ENCODE results near the gene CST1.
A peak's percentile ranks its signal among the peaks of the same experiment; 100 is the strongest.
"Not testable (repeated sequence)": the region's sequence is repeated elsewhere in the genome, so short reads cannot be mapped to it uniquely, and the experiment has no call there.

Gene CST1, protein sequence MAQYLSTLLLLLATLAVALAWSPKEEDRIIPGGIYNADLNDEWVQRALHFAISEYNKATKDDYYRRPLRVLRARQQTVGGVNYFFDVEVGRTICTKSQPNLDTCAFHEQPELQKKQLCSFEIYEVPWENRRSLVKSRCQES

DNA sequence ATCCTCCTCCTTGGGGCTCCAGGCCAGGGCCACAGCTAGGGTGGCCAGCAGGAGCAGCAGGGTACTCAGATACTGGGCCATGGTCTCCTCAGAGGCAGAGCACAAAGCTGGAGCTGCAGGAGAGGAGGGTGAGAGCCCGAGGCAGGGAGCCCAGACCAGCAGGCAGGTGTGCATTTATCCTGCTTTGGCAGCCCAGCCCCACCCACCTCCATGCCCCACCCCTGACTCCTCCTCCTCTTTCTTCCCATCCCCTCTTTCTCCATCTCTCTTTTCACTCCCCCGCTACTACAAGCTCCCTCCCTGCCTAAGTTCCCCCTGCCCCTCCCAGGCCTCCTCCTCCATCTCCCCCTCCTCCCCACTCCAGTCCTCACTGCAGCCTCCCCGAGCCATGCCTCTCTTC is at the start of gene CST1:
Gene CST1 (minus strand): TSS at position 150 of the 400 bp plus-strand sequence. CDS start 69 bp downstream, at position 81.
- not testable (repeated sequence) for DNase-seq

DNA sequence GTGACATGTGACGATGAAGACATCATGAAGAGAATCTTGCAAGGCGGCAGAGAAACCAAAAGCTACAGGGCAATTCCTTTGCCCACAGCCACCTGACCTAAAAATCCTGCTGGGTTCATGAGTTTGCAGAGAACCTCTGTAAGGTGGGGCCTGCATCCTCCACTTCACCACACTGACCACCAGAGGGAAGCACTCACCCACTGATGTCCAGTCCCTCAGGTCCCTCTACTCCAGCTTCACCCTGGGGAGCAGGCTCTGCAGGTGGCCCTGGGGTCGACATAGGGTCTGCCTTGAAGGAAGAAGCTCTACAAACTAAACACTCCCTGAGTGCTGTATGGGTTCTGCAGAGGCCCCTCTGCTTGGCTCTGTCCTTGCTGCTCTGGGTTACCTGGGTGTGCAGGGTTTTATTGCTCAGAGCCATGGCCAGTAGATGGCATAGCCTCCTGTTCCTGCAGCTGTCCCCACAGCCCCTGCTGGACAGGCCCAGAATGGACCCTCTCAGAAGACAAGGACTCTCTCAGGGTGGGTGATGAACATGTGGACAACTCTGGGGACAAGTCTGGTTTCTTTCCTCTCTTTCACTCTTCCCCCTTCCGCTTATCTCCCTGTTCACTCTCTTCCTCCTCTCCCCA is 48.6 kb upstream of the CST1 start:
- DNase-seq: peak in 1 of 6 experiments; percentile 4

DNA sequence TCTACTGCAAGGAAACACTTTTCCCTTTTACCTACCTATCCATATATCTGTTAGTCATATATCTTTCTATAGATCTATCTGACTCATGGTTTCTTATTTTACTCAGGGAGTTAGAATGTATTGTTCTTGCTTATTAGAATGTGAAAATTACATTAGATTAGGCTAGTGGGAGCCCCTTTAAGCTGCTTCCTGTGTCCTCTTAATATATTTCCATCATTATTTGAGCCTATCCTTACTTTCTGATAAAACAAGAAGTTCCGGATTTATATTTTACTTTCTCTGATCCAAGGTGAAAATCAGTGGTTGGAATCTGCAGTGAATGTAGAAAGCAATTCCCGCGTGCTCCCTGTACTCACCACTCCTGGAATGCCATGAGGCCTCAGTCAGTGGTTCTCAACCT is 44.8 kb upstream of the CST1 start:
- no peak for DNase-seq

DNA sequence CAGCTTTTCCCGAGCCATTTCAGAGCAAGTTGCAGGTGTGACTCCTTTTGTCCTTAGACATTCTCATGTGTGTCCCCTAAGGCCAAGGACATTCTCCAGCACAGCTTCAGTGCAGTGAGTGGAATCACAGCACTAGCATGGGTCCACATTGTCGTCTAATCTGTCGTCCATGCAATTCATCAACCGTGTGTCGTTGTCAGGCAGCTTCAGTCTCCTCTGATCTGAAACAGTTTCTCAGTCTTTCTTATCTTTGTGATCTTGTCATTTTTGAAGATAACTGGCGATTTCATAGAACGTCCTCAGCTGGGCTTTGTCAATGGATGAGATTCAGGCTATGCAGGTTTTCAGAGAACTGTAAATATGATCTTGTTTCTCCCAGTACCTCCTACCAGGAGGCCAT is 44.1 kb upstream of the CST1 start:
- no peak for DNase-seq

DNA sequence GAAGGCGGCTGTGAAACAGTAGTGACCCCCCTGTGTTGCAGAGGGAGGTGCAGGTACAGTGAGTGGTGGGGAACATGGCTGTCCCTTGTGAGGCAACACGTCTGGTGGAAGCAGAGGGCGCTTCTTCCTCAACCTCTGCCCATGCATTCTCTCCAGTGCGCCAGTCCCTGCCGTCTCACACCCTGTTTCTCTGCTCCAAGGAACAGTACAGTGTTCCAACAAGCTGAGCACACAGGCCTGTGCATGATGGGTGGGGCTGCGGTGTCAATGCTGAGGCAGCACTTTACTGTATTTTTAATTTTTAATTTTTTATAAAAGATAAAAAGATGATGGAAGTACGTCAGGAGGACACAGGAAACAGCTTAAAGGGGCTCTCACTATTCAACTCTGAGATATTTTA is 43.3 kb upstream of the CST1 start:
- no peak for DNase-seq

DNA sequence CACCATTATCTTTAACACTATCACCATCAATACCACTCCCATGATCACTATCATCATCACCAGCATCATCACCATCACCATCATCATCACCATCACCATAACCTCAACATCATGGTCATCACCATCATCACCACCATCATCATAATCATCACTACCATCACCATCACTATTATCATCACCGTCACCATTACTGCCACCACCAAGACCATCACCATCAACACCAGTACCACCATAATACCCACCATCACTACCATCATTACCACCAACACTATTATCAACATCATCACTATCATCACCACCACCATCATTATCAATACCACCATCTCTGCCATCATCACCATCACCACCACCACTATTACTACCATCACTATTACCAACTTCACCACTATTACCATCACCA is 32.7 kb upstream of the CST1 start:
- no peak for DNase-seq

DNA sequence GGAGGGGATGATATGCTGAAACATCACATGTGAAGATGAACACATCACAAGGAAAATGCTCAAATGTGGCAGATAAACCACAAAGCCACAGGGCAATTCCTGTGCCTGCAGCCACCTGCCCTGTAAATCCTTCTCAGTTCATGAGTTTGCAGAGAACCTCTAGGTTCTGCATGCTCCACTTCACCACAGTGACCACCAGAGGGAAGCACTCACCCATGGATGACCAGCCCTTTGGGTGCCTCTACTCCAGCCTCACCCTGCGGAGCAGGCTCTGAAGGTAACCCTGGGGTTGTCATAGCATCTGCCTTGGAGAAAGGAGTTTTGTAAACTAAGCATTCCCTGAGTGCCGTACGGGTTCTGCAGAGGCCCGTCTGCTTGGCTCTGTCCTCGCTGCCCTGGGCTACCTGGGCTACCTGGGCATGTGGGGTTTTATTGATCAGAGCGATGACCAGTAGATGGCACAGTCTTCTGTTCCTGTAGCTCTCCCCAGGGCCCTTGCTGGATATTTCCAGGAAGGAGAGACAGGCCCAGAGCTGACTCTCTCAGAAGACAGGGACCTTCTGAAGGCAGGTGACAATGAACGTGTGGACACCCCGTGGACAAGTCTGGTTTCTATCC is 31.7 kb upstream of the CST1 start:
- no peak for DNase-seq

DNA sequence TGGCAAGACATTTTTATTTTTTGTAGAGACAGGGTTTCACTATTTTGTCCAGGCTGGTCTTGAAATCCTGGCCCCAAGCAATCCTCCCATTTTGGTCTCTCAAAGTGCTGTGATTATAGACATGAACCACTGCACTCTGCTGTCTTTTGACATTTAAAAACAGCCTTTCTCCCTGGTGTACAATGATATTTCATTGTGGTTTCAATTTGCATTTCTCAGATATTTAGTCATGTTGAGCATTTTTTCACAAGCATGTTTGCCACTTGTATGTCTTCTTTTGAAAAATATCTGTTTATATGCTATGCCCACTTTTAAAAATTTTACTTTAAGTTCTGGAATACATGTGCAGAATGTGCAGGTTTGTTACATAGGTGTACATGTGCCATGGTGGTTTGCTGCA is 27.9 kb upstream of the CST1 start:
- not testable (repeated sequence) for DNase-seq

DNA sequence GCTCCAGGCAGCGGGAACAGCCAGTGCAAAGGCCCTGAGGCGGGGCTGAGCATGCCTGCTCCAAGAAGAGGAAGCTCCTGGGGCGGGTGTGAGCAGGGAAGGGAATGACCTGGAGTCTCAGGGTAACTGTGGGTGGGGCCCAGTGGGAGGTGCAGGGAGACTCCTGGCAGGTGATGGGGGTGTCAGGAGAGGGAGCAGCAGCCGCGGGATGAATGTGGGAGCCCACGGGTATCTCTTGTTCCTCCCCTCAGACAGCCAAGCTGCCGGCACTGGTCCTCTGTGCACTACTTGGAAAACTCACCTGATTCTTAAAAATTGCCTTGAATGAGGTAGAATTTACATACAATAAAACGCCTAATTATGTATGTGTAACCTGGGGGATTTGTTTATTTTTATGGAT is 26.6 kb upstream of the CST1 start:
- DNase-seq: not testable (repeated sequence)

DNA sequence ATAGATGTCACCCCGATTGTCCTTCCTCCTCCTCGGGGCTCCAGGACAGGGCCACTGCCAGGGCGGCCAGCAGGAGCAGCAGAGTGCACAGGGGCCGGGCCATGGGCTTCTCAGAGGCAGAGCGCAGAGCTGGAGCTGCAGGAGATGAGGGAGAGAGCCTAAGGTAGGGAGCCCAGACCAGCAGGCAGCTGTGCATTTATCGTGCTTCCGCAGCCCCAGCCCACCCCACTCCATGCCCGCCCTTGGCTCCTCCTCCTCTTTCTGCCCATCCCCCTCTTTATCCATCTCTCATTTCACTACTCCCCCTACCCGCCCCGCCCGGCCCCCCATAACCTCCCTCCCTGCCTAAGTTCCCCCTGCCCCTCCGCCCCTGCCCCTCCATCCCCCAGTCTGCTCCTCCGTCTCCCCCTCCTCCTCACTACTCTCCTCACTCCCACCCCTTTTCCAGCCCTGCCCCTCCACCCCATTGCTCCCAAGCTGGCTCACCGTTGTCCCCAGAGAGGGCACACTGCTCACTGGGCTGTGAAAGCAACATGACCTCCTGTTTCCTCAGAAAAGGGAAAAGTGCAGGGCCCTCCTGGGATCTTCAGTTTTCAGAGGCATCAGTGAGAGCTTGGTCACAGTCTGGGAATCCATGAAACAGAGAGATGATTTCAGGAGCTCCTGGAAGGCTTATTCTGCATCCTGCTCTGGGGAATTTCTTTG is 25.5 kb upstream of the CST1 start:
- DNase-seq: no peak

DNA sequence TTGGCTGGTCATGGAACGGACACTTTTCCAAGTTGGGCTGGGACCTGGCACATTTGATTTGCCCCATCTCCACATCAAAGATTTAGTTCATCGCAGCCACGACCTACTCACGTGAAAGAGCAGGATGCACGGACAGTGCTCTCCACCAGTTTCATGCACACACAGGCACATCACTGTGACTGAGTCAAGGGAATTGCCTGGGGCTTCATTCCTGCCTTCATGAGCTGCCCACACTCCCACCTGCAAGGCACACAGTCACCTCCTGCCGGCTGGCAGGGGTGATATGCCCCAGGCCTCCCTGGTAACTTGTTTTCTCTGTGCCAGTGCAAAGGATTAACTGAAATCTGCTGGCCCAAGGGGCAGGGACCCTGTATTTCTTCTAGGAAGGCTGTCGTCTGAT is 23.3 kb upstream of the CST1 start:
- DNase-seq: no peak

DNA sequence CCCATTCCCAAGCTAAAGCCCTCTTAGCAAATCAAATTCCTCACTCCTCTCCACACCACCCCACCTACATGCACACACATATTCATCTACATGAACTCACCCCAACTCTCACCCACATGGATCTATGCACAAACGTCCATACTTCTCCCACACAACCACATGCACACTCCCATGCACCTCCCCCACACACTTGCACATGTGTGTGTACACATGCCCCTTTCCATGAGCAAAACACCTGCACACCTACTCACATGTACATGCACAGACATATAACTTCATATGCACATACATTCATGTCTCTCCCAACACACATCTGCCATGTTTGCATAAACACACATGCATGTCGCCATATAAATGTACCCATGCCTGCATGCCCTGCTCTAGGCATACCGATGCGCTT is 22.8 kb upstream of the CST1 start:
- DNase-seq: no peak

DNA sequence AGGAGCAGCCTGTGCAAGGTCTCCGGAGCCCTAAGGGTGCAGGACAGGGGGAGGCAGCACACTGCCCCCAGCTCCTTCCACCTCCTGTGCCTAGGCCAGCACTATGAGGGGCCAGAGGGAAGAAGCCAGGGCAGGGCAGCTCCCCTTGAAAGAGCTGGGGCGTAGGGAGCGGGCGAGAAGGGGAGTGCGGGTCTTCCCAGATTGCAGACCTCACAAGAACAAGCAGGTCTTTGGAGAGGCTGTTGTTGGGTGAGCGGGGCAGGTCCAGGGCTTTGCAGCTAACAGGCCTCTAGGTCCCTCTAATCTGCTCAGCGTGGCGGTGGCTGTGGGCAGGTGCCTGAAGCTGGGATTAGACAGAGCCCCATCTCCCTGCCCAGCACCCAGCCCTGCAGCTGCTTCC is 22.4 kb upstream of the CST1 start:
- DNase-seq: no peak

DNA sequence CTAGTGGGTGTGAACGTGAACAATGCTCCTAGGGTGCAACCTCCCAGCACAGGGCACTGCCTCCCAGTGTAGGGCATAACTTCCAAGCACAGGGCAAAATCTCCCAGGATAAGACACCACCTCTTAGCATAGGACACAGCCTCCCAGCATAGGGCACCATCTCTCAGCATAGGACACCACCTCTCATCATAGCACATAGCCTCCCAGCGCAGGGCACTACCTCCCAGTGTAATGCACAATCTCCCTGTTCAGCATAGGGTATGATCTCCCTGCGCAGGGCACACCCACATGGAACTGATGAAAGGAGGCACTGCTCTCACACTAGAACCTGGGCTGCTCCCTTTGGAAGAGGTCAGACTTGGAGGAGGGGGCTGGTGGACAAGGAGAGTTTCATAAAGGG is 21.3 kb upstream of the CST1 start:
- DNase-seq: no peak

DNA sequence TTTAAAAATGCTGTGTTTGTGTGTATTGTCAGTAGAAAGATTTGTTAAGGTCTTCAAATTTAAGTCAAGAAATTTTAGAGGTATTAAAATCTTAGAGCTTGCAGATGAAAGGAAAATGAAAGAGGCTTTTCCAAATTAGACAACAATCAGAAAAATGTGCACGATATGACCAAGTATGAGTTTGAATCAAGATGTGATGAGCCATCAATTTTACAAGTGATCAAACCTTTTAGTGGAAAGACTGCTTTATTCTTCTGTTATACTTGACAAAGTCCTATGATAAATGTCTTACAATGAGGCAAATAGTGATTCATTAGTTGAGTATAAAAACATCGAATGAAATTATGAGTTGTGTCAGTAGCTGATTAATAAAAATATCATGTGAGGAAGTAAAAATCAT is 19.6 kb upstream of the CST1 start:
- DNase-seq: no peak

DNA sequence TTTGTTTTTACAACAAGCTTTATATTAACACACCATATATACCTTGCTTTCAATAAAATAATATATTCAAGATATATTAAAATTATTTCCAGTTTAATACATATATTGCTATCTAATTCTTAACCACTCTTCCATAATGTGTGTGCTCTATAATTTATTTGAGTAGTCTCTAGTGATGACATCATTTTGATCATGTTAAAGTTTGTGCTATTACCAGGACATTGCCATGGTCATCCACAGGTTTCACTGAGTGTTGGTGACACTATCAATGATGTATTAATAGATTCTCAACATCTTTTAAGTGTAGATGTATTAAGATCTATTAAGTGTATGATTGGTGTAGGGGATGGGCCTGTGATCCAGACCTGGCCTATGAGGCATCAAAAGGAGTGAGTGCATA is 17.8 kb upstream of the CST1 start:
- not testable (repeated sequence) for DNase-seq

DNA sequence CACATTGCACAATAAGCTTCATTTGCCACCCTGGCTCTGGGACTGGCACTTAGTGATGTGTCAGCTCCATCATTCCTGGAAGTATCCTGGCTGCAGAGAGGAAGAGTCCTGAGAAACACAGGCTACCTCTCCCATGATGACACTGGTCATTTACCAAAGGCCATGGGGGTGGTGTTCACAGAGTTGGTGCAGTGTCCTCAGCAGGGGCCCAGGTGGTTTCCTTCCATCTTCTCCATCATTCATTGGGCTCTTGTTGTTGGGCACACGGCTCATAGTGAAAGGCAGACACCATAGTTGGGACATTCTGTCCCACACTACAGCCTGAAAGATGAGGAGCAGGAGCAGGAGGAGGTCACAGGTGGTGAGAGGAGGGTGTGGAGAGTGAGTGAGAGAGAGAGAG is 15.8 kb upstream of the CST1 start:
- no peak for DNase-seq

DNA sequence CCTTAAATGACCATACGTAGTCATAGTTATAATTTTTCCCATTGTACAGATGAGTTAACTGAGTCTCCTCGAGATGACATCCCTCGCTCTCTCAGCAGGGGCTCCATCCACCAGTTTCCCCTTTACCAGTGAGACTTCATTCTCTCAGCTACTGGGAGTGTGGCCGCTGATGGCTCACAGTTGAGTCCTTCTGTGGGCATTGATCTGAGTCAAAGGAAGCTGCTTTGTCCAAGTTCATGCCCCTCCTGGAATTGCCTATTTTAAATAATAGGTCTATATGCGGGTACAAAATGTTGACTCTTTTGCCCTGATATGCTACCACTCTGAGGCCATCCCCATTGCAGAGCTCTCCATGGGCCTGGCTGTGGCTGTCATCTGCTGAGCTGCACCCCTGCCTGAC is 14.8 kb upstream of the CST1 start:
- DNase-seq: no peak

DNA sequence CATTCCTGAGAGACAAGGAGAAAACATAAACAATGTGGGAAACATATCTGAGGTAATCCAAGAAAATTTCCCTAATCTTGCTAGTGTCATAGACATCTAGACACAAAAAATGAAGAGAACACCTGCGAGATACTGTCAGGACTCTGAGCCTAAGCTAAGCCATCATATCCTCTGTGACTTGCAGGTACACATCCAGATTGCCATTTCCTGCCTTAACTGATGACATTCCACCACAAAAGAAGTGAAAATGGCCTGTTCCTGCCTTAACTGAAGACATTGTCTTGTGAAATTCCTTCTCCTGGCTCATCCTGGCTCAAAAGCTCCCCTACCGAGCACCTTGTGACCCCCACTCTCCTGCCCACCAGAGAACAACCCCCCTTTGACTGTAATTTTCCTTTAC is 13.9 kb upstream of the CST1 start:
- not testable (repeated sequence) for DNase-seq

DNA sequence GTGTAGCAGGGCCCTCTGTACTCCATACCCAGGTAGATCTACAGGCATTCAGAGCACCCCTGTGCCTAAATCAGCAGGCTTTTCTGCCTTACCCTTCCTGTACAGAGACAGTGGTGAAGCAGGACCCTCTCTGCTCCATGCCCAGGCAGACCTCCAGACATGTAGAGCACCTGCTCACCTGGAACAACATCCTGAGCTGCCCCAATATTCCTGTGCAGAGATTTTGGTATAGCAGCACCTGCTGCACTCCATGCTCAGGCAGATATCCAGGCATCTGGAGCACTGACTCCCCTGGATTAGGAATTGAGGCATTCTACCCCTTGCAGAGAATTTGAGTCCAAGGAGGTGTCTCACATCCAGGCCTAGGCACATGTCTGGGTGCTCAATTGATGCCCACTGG is 12.6 kb upstream of the CST1 start:
- no peak for DNase-seq

DNA sequence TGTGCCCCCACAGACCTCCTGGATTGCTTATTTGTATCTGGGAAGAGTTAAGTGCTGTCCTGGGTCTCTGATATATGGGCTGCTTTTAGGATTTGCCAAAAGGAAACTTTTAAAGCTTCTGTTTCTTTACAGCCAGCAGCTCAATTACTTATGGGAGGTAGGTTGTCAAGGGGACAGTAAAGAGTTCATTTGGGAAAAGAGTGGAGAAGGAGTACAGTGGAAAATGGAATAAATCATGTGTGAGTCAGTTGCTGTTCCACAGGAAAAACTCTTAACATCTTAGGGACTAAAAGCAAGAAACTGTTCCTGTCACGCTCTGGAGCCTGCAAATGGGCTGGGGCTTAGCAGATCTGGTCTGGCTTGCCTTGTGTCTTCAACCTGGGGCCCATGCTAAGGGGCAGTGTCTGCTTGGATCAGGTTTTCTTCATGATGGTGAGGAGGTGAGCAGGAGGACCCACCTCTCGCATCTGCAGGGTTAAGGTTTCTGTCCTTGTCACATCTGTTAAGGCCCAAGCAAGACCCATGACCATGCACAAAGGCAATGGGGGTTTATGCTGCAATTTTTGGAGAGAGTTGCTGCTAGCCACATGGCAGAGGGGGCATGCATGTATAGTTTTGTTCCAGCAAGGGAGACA is 8.7 kb upstream of the CST1 start:
- no peak for DNase-seq

DNA sequence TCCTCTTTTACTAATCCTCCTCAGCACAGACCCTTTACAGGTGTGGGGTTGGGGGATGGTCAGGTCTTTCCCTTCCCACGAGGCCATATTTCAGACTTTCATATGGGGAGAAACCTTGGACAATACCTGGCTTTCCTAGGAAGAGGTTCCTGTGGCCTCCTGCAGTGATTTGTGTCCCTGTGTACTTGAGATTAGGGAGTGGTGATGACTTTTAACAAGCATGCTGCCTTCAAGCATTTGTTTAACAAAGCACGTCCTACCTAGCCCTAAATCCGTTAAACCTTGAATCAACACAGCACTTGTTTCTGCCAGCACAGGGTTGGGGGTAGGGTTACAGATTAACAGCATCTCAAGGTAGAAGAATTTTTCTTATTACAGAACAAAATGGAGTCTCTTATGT is 6.1 kb upstream of the CST1 start:
- DNase-seq: not testable (repeated sequence)

DNA sequence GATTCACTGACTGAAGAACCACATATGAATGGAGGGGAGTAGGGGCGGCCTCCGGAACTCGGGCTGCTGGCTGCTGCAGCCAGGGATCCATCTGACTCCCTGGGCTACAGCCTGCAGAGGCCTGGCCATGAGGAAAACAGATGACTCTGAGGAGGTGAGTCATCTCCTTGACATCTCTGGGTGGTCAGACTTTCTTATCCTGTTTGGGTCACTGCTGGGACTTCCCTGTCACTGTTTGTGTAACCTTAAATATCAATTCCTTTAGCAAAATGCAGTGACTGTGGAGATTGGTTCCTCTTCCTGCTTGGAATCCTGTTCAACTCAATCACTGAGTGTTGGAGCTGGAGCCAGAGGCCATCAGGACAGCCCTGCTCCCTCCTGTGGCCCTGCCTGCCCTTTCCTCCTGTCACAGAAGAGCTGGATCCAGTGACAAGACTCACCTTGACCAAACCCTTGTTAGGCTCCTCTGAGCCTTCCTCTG is 4.4 kb upstream of the CST1 start:
- not testable (repeated sequence) for DNase-seq

DNA sequence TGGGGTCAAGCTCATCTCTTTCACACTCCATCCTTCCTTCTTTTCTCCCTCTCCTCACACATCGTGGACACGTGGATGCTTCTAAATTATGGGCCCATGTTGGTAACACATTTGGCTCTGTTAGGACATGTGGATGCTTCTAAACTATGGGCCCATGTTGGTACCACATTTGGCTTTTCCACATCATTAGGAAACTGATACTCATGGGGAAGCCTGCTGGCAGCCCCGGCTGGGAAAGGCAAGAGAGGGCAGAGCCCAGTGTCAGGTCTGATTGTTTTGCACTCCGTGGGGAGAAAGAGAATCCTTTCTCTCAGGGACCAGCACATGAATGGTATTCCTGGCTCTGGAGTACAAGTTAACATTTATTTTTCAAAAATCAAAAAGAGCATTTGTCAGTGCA is 4.0 kb upstream of the CST1 start:
- no peak for DNase-seq
